ENCODE measurements around the gene MED17.
A peak's percentile ranks its signal among the peaks of the same experiment; 100 is the strongest.
"Not testable (repeated sequence)": the region's sequence is repeated elsewhere in the genome, so short reads cannot be mapped to it uniquely, and the experiment has no call there.

MED17 gene

GRCh38 chr11:93784145-93784934 is at the start of gene MED17:
MED17 (plus strand) TSS chr11:93784282; CDS start chr11:93784514, 232 bp downstream.
- peak; percentile 81 for DNase-seq (ENCODE audit: low read depth, low spot score)

GRCh38 chr11:93734427-93735222 is 49.5 kb upstream of the MED17 start:
- DNase-seq (ENCODE audit: low read depth, low spot score) = no peak

GRCh38 chr11:93735627-93736026 is 48.5 kb upstream of the MED17 start:
- no peak for DNase-seq (ENCODE audit: low read depth, low spot score)

DNA sequence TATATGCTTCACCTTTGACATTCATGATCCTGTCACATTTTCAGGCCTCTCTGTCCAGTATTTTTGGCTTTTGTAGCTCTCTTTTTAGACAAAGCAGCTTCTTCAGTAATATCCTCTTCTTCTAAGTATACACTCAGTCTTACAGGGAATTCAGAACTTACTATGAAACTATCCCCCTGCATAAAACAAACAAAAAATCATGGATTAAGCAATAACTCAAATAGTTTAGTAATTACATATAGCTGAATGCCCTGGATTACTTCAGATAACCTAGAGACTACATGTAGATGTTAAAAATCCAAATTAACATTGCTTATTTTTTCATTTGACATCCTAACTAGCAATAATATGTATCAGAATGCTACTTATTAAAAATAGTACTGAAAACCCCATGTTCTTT is 48.0 kb upstream of the MED17 start:
- no peak for DNase-seq (ENCODE audit: low read depth, low spot score)

GRCh38 chr11:93737904-93738612 is 46.0 kb upstream of the MED17 start:
- no peak for DNase-seq (ENCODE audit: low read depth, low spot score)

GRCh38 chr11:93738647-93739081 is 45.4 kb upstream of the MED17 start:
- no peak for DNase-seq (ENCODE audit: low read depth, low spot score)

- DNase-seq (ENCODE audit: low read depth, low spot score) = no peak
These were observed 43.9 kb upstream of the MED17 start for GRCh38 chr11:93740031-93740729.

GRCh38 chr11:93740730-93741093 is 43.4 kb upstream of the MED17 start:
- peak; percentile 35 for DNase-seq (ENCODE audit: low read depth, low spot score)

DNA sequence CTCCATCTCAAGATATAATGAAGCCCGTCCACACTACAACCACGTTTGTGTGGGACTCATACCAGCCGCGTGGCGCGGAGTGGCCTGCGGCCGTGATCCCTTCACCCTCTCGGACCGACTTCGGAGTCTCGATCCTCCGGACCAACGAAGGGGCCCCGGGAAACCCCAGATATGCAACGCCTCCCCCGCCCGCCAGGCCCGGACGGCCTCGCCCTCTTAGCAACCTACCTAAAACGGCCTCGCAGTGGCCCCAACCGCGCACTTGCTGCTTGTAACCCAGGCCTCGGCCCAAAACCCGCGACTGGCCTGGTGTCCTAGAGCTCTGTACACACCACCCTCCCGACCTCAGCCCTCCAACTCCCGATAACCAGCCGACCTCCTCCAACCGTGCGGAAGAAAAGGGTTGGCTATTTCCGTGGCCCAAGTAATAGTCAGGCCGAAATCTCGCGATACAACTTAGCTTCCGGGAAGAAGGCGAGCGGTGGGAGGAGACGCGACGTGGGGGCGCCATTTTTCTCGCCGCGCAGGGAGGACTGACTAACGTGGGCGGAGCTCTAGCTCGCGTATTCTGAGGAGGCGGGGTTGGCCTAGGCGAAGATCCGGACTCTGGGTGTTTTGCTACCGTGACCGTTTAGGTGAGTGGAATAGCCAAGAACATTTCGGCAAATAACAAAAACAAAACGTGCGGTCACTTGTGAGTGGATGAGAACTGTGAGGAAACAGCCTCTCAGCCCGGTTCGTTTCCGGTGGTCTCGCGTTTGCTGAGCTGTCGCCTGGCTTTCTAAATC is 42.8 kb upstream of the MED17 start, which contains the start of the genes C11orf54 and TAF1D:
Gene C11orf54 (plus strand): TSS at position 579 of the 788 bp plus-strand sequence. CDS start 5,722 bp downstream, outside the sequence.
Gene TAF1D (minus strand): TSS at position 402 of the 788 bp plus-strand sequence. CDS start 2,191 bp downstream, outside the sequence.
- peak; percentile 91 for DNase-seq (ENCODE audit: low read depth, low spot score)

DNA sequence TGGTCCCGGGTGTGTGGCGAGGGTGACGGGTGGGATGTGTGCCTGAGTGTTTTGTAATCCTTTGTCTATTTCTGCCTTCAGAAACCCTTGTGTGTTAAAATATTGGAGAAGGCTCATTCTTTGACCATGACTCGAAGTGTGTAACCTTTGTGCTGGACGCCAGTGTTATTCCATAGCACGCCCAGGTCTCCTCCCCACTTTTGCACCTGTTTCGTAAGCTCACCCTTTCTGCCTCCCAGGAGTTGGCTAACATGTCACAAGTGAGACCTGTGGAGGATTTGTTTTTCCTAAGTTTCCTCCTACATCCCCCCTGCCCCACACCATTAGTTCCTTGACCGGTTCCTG is 42.2 kb upstream of the MED17 start:
- no peak for DNase-seq (ENCODE audit: low read depth, low spot score)

DNA sequence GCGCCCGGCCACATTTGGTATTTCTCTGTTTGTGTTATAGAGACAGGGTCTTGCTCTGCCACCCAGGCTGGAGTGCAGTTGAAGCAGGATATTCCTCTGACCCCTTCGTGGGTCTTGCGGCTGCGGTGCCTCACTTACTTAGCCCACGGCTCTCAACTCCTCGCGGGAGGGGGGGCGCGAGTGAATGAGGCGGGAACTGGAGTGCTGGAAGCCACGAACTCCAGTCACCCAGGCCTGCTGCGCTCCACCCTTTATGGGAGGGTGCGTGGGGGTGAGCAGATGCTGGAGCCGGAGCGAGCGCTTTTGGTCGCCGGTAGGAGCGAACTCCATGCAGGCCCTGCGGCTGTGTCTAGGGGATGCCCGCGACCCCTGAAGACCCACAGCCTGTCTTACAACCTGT is 40.8 kb upstream of the MED17 start:
- no peak for DNase-seq (ENCODE audit: low read depth, low spot score)

- DNase-seq (ENCODE audit: low read depth, low spot score) = no peak
These were observed 39.4 kb upstream of the MED17 start for GRCh38 chr11:93744669-93745004.

- not testable (repeated sequence) for DNase-seq (ENCODE audit: low read depth, low spot score)
These were observed 38.9 kb upstream of the MED17 start for GRCh38 chr11:93745005-93745755.

DNA sequence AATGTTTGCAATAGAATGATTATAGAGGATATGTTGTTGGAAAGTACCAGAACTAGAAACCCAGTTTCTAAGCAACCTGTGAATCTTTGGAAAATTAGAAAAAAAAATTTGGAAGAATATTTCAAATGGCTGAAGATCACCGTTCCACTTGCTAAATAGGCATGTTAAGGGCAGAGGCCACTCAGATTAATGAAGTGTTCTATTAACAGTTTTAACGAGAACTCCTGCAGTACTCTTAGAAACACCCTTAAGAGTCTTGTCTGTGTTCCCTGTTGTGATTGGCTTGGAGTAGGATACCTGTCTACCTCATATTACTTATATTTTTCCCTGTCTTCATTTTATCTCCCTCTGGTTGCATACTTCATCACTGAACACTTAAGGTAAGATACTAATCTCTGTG is 38.0 kb upstream of the MED17 start:
- no peak for DNase-seq (ENCODE audit: low read depth, low spot score)

DNA sequence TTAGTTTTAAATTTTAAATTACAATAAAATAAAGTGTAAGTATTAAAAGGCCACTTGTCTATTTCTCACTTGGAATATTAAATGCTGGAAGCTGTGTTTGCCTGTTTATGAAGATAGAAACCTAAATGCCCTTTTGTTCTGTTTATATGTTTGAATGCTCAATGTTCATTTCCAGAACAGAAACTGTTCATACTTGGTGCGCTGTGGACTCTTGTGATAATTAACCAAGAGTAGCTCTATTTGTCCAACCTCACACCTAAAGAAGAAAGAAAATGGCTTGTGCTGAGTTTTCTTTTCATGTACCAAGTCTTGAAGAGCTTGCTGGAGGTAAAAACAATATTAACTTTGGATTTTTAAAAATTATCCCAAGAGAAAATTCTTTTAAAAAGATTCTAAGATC is 37.0 kb upstream of the MED17 start:
- DNase-seq (ENCODE audit: low read depth, low spot score) = no peak

- DNase-seq (ENCODE audit: low read depth, low spot score) = no peak
These were observed 33.1 kb upstream of the MED17 start for GRCh38 chr11:93751001-93751400.

GRCh38 chr11:93753241-93753640 is 30.8 kb upstream of the MED17 start:
- DNase-seq (ENCODE audit: low read depth, low spot score) = no peak

DNA sequence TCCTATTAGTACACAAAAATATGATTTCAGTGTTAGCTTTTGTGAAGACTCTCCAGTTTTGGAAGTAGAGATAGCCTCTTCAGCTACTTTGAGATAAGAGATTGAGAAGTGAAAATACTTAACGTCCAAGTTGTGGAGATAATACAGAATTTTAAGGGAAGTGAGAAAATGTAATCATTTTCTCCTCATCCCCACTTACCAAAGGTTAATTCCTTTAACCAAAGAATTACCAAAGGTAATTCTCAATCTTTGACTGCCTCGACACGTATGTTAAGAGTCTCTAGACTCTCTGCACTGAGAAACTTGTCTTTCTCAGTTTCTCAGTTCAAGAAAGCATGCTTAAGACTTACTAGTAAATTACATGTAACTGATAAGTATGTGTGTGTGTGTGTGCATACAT is 27.3 kb upstream of the MED17 start:
- DNase-seq (ENCODE audit: low read depth, low spot score) = no peak

- no peak for DNase-seq (ENCODE audit: low read depth, low spot score)
These were observed 26.8 kb upstream of the MED17 start for GRCh38 chr11:93757301-93757700.
